K562 (cell line): ENCODE data around the gene CISD3. TPM values are rescaled to one million over a fixed set of nuclear protein-coding genes. Genes with fewer than 3 reads are reported as not detected.
A peak's percentile ranks its signal among the peaks of the same experiment; 100 is the strongest.

ENCODE experiments used
- BCOR ChIP-seq: fragments of 450-650 bp; IDR thresholded peaks from 2 replicates; pipeline ENCODE4 v1.6.1; 2016
- ERF ChIP-seq: fragments of 450-650 bp; formaldehyde crosslinking; IDR thresholded peaks from 2 replicates; pipeline ENCODE4 v1.4.0; 2020; ENCODE audit warnings: mild to moderate bottlenecking, mixed read lengths
- GABPB2 ChIP-seq: fragments of 250-450 bp; sonication (Bioruptor Pico); conservative IDR thresholded peaks from 2 replicates; pipeline ENCODE4 v1.5.1; 2021; ENCODE audit warnings: mild to moderate bottlenecking
- KLF16 ChIP-seq: IDR thresholded peaks from 2 replicates; pipeline ENCODE4 v1.6.1; 2016; ENCODE audit warnings: antibody characterized with exemption
- LARP7 ChIP-seq: fragments of 450-650 bp; IDR thresholded peaks from 2 replicates; pipeline ENCODE4 v1.6.1; 2016
- NKRF ChIP-seq: fragments of 450-650 bp; IDR thresholded peaks from 2 replicates; pipeline ENCODE4 v1.6.1; 2016; ENCODE audit warnings: borderline replicate concordance
- NR1H2 ChIP-seq: sonication (generic); formaldehyde crosslinking; IDR thresholded peaks from 2 replicates; pipeline ENCODE4 v1.4.0; 2020; ENCODE audit warnings: mild to moderate bottlenecking, missing genetic modification reagents
- PATZ1 ChIP-seq: fragments of 250-450 bp; sonication (Bioruptor Pico); IDR thresholded peaks from 2 replicates; pipeline ENCODE4 v1.5.0; 2020; ENCODE audit warnings: mild to moderate bottlenecking, borderline replicate concordance
- PTBP1 ChIP-seq: fragments of 200-400 bp; formaldehyde crosslinking; IDR thresholded peaks from 2 replicates; pipeline ENCODE4 v1.6.1; 2017; ENCODE audit warnings: low read depth, low read length
- SMARCA4 ChIP-seq: fragments of 450-650 bp; IDR thresholded peaks from 2 replicates; pipeline ENCODE4 v1.6.1; 2016
- SOX6 ChIP-seq: fragments of 450-650 bp; IDR thresholded peaks from 2 replicates; pipeline ENCODE4 v1.6.1; 2014; ENCODE audit warnings: mild to moderate bottlenecking
- TEAD2 ChIP-seq: fragments of 450-650 bp; IDR thresholded peaks from 2 replicates; pipeline ENCODE4 v1.6.1; 2016; ENCODE audit warnings: missing genetic modification characterization, control low read depth, missing compliant biosample characterization
- ZBTB34 ChIP-seq: fragments of 250-450 bp; sonication (Bioruptor Pico); IDR thresholded peaks from 2 replicates; pipeline ENCODE4 v1.8.0; 2021; ENCODE audit warnings: mild to moderate bottlenecking, moderate library complexity
- ZFPM2 ChIP-seq: fragments of 250-450 bp; sonication (Bioruptor Pico); IDR thresholded peaks from 2 replicates; pipeline ENCODE4 v1.5.1; 2022; ENCODE audit warnings: mild to moderate bottlenecking
- ZNF253 ChIP-seq: fragments of 250-450 bp; sonication (Bioruptor Pico); conservative IDR thresholded peaks from 2 replicates; pipeline ENCODE4 v1.6.1; 2021; ENCODE audit warnings: mild to moderate bottlenecking
- ZNF384 ChIP-seq: IDR thresholded peaks from 2 replicates; pipeline ENCODE4 v1.6.1; 2012; ENCODE audit warnings: low read depth, low read length, improper control_type of control experiment
- ZNF408 ChIP-seq: fragments of 250-450 bp; sonication (Bioruptor Pico); IDR thresholded peaks from 2 replicates; pipeline ENCODE4 v1.4.0; 2020; ENCODE audit warnings: low read depth, mild to moderate bottlenecking, moderate library complexity
- ZNF449 ChIP-seq: fragments of 250-450 bp; sonication (Bioruptor Pico); IDR thresholded peaks from 2 replicates; pipeline ENCODE4 v1.8.0; 2022; ENCODE audit warnings: moderate library complexity, mild to moderate bottlenecking, inconsistent platforms
- ZSCAN29 ChIP-seq: fragments of 450-650 bp; IDR thresholded peaks from 2 replicates; pipeline ENCODE4 v1.6.1; 2017
- polyA plus RNA-seq, 8 experiments: library from polyadenylated mRNA; depleted of rRNA in 4 of 8; stranded (reverse) in 5 of 8; unstranded in 3 of 8; fragments of >200 nt; fragmentation: Nextera tagmentation in 2 of 8; fragmentation: Illumina TruSeq in 1 of 8; extraction: Ambion mirVana in 2 of 8; extraction: Trizol in 1 of 8; gene quantifications; 2 replicates each; pipeline versions ENCODE4 v1.2.1 to v1.2.3, GENCODE V29; 2011 to 2014; ENCODE audit warnings: inconsistent platforms in 1 of 8, missing spikeins in 1 of 8
- total RNA-seq, 7 experiments: library from RNA; depleted of rRNA in 6 of 7; stranded (reverse); fragments of >200 nt in 6 of 7; fragmentation: Illumina TruSeq in 2 of 7; extraction: Trizol in 2 of 7; gene quantifications; 2 replicates each; pipeline versions ENCODE4 v1.2.1 to v1.2.3, GENCODE V29; 2011 to 2021; ENCODE audit warnings: low replicate concordance in 1 of 7

The CISD3 gene
- total and polyA plus RNA-seq, 9 of the 15 experiments (the other 6 are each of a cell fraction or from before 2014, with no cell fraction given), result 5.0 to 60.7 (median 15.7) TPM

GRCh38 chr17:38749223-38750043 lies 19.3 kb downstream of the CISD3 start (continued):
- TF ChIP-seq PATZ1 (no peak), ZNF449 (no peak), NKRF (no peak), ZNF253 (CRISPR knock-in tag) (no peak), LARP7 (no peak), PTBP1 (no peak), KLF16 (no peak), BCOR (peak; percentile 34; the same call in 1 of the 2 replicates), NR1H2 (no peak), ZSCAN29 (0 out of 2 replicates have a peak, but pooled peaks have one; percentile 11), TEAD2 (tag) (no peak), GABPB2 (CRISPR knock-in tag) (no peak), ZNF408 (no peak), SOX6 (no peak), ERF (no peak), ZNF384 (no peak), ZBTB34 (CRISPR knock-in tag) (no peak), ZFPM2 (CRISPR knock-in tag) (no peak), SMARCA4 (0 out of 2 replicates have a peak, but pooled peaks have one; percentile 13)
